GM12878 (cell line): Measurements from ENCODE around the gene MINPP1.

Experiments
- CTCF ChIP-seq, 3 experiments: IDR thresholded peaks in 2 of 3; conservative IDR thresholded peaks in 1 of 3; 2 replicates each; pipeline ENCODE4 v1.5.1; 2011; ENCODE audit warnings: low read depth in 3 of 3, low read length in 3 of 3, mild to moderate bottlenecking in 3 of 3, control low read depth in 2 of 3, moderate library complexity in 2 of 3, inconsistent platforms in 1 of 3, mixed read lengths in 1 of 3; ENCODE audit not compliant: control insufficient read depth in 2 of 3, insufficient read depth in 1 of 3; ENCODE audit errors: extremely low read depth in 1 of 3
- DPF2 ChIP-seq: fragments of 450-650 bp; IDR thresholded peaks from 2 replicates; pipeline ENCODE4 v1.6.1; 2017; ENCODE audit warnings: mild to moderate bottlenecking
- HDAC2 ChIP-seq: fragments of 200-600 bp; sonication (generic); IDR thresholded peaks from 2 replicates; pipeline ENCODE4 v1.6.1; 2017

GRCh38 chr10:87585565-87586514 is 81.1 kb downstream of the MINPP1 start:
- TF ChIP-seq HDAC2 (no peak), DPF2 (no peak), CTCF (IDR thresholded peaks at IDR 0.05 in 2 of 3, conservative IDR thresholded peaks at IDR 0.05 in 1 of 3; ENCODE audit: control insufficient read depth in 2 of 3, extremely low read depth in 1 of 3, insufficient read depth in 1 of 3, low read depth in 3 of 3, low read length in 3 of 3) (no peak)
